ENCODE results near the gene RHOA.
"Not testable (repeated sequence)": the region's sequence is repeated elsewhere in the genome, so short reads cannot be mapped to it uniquely, and the experiment has no call there.

RHOA gene

GRCh38 chr3:49358884-49359225 is 52.9 kb downstream of the RHOA start:
- DNase-seq: no peak

- peak; percentile 96 for DNase-seq
These were observed 53.4 kb downstream of the RHOA start, which contains the start of gene GPX1 for GRCh38 chr3:49358217-49358883. Gene GPX1 (minus strand): TSS chr3:49358353. CDS start chr3:49358278, 75 bp downstream.

GRCh38 chr3:49357443-49358216 is 54.1 kb downstream of the RHOA start:
- DNase-seq: peak; percentile 68

GRCh38 chr3:49357095-49357442 is 54.7 kb downstream of the RHOA start:
- not testable (repeated sequence) for DNase-seq

DNA sequence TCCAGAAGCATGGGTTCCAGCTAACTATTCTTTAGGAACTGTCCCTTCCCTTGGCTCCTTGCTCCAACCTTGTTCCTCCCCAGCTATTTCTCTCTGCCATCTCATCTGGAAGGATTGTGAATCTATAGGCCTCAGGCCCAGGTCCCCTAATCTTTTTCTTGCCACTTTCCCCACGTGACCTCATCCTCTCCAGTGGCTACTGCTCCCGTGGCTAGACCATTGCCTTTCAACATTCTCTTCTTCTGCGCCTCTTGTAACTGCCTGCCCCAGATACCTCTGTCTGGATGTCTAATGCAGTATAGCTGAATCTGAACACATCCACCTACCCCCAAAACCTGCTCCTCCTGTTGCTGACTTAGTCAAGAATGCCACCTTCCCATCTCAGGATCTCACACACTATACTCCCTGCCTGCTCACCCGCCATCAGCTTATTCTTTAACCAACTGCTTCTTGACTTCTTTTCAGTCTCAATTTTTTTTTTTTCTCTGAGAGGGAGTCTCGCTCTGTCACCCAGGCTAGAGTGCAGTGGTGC is 58.8 kb downstream of the RHOA start:
- DNase-seq: no peak

- no peak for DNase-seq
These were observed 59.5 kb downstream of the RHOA start for GRCh38 chr3:49352281-49352680.

DNA sequence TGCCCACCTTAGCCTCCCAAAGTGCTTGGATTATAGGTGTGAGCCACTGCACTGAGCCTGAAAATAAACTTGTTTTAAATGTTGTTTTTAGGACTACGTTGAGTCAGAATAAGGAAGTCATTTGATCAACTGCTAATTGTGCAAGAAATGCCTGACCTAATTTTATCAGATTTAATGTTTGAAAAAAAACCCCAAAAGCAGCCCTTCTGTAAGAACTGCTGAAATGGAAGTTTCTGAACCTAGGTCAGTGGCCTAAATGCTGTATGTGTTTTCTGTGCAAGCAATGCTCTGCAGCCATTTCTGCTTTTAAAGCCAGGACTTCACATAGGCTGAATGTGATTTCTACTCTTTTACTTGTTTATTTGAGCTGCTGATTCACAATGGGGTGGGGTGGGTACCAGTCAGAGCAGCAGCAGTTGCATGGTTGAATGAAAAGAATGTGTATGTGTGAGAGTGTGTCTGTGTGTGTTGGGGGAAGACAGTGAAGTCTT is 60.2 kb downstream of the RHOA start:
- DNase-seq: no peak

- DNase-seq: no peak
These were observed 62.2 kb downstream of the RHOA start for GRCh38 chr3:49349348-49350114.

- not testable (repeated sequence) for DNase-seq
These were observed 63.4 kb downstream of the RHOA start for GRCh38 chr3:49348361-49348760.

DNA sequence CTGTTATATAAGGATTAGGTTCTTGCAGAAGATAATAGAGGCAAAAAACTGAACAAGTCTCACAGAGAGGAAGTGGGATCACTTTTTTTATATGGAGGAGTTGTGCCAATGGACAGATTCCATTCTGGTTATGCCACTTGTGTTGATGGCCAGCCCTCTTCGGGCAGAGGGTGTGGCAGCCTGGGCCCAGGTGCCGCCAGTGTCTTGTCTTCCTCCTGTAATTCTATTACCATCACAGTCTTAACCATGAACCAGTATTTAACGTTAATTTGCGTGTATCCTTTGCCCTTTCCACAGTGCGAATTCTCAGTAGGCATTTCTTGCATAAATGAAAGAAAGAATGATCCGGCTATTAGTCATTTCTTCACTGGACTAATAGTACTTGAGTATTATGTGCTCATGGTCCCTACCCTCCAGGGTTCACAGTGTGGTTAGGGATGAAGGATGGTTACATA is 65.0 kb downstream of the RHOA start:
- DNase-seq: no peak

- DNase-seq: no peak
These were observed 68.6 kb downstream of the RHOA start for GRCh38 chr3:49343163-49343562.

- no peak for DNase-seq
These were observed 69.8 kb downstream of the RHOA start for GRCh38 chr3:49341996-49342395.

DNA sequence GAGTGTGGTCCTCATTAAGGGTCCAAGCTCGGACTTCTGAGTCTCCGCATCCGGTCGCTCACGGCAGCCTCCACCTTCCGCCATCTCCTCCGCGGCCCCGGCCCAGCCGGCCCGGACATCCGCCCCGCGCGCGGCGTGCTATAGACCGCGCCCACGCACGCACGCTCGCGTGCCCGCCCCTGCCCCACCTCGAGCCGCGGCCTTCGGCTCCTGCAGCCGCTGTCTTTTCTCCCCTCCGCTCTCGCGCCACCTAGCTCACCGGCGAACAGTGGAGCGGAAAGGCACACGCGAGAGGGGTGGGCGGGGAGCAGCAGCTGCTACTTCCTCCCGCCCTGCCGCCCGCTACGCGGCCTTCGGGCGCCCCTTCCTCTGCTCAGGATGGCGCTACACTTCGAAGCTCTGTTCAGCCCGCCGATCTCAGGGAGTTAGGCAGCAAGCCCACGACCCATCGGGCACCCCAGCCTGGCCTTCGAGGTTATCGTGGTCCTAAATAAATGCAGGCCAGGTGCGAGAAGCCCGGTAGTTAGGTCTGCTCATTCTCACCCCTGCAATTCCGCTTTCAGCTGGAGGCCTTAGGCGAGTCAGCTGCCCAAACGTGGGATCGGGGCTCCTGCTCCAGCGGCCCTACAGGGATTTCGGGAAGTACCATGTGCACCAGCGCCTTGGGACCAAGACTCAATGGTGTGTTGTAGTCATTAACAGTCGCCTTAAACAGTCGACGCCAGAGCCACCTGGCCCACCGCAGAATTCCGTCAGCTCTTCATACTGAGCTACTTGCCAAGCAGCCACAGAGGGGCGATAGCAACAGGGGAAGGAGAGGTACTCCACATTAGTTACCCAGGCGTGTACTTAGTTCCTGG is 71.6 kb downstream of the RHOA start, which contains the start of gene USP4:
Gene USP4 (minus strand): TSS at position 113 of the 860 bp plus-strand sequence. CDS start 29 bp downstream, at position 84.
- DNase-seq: peak; percentile 95

DNA sequence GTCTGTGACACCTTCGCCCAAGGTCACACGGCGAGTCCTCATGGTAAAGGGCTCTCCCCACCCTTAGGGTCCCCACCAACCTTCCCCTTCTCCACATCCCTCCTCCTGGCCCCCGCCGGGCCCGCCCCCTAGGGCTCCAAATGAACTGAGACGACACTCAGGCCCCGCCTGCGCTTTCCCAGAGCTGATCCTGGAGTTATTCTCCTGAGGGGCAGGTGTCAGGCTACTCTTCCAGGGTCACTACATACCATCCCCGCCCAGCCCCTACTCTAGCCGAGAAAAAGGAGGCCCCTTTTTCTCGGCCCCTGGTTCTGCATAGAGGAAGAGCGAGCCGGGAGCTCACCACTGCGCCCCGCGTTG is 72.2 kb downstream of the RHOA start:
- peak; percentile 60 for DNase-seq

DNA sequence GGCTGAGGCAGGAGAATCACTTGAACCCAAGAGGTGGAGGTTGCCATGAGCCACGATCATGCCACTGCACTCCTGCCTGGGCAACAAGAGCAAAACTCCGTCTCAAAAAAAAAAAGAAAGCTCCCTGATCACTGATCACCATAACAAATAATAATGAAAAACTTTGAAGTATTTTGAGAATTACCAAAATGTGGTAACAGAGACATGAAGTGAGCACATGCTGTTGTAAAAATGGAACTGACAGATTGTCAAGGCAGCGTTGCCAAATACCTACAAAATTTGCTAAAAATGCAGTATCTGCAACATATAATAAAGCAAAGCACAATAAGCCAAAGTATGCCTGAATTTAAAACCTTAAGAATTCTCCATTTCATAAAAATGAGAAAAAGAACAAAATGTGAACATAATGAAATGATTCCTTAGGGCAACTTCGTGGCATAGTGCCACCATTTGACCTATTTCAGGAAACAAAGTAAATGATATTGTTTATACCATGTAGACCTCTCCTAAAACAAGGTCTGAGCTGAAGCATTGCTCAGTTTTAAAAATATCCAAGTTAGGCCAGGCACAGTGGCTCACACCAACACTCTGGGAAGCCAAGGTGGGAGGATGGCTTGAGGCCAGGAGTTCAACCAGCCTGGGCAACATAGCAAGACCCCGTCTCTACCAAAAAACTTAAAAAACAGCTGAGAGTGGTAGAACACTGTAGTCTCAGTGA is 77.7 kb downstream of the RHOA start:
- no peak for DNase-seq

DNA sequence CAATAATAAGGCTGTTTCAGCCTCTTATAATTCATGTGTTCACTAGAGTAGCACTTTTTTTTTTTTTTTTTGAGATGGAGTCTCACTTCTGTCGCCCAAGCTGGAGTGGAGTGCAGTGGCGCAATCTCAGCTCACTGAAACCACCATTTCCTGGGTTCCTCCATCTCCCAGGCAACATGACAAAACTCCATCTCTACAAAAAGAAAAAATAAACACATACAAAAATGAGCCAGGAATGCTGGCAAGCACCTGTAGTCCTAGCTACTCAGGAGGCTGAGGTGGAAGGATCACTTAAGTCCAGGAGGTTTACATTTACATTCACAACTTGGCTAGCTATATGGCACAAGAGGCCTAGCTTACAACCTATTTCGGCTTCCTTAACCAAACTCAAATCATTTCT is 78.7 kb downstream of the RHOA start:
- DNase-seq: no peak

GRCh38 chr3:49329186-49329585 is 82.6 kb downstream of the RHOA start:
- no peak for DNase-seq

GRCh38 chr3:49328350-49328749 is 83.4 kb downstream of the RHOA start:
- DNase-seq: not testable (repeated sequence)

- DNase-seq: no peak
These were observed 84.3 kb downstream of the RHOA start for GRCh38 chr3:49327485-49327884.

- DNase-seq: no peak
These were observed 87.0 kb downstream of the RHOA start for GRCh38 chr3:49324768-49325167.

DNA sequence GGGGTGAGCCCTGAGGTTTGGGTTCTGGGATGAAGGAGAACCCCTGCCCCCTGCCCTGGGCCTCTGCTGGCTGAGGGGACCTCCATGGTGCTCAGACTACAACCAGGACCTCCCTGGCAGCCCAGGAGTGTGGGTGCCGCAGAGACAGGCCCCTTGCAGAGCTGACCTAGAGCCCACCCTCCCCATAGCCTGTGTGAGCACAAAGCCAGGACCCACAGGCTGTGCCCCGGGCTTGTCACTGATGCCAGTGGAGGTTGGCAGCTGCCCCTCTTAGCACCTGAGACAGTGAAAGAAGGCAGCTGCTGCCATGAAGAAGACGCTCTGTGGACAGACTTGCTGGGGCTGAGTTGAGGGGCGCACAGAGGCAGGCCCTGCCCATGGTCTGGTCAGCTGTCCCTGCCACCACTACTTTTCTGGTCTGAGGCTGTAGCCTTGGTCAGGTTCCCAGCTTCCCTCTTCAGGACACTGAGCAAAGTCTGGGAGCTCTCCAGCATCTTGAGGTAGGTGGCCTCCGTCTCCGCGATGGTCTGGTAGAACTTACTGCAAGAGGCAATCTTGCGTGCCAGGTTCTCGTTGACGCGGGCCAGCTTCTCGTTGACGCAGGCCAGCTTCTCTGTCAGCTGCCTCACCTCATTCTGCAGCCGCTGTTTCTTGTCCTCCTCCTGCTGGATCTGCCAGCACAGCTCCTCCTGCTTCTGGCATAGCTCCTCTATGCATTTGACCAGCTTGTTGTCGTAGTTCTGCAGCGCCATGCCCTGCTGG is 94.9 kb downstream of the RHOA start:
- DNase-seq: no peak
